Lower lobe of right lung (tissue), 2 donors: ENCODE data around the gene COTL1. TPM values are rescaled to one million over a fixed set of nuclear protein-coding genes. Genes with fewer than 3 reads are reported as not detected.

Source experiments
- ATAC-seq, 2 donors: fragments of 200-7000 bp; cut with Tn5 transposase; one replicate each; pipeline ENCODE4 v1.9.1; 2020 to 2022; ENCODE audit warnings: mild to moderate bottlenecking in 2 of 2, moderate library complexity in 2 of 2
- DNase-seq: peaks from one replicate; pipeline ENCODE4 v3.0.0-alpha.2; 2020
- H3K27ac ChIP-seq: fragments of 200-600 bp; one replicate; pipeline ENCODE4 v1.8.0; 2022
- H3K27me3 ChIP-seq: fragments of 200-600 bp; one replicate; pipeline ENCODE4 v1.8.0; 2022; ENCODE audit warnings: low read depth
- H3K36me3 ChIP-seq: fragments of 200-600 bp; one replicate; pipeline ENCODE4 v1.8.0; 2022; ENCODE audit warnings: mild to moderate bottlenecking
- H3K4me1 ChIP-seq: fragments of 200-600 bp; one replicate; pipeline ENCODE4 v1.8.0; 2022
- H3K4me3 ChIP-seq: fragments of 200-600 bp; one replicate; pipeline ENCODE4 v1.8.0; 2022; ENCODE audit warnings: mild to moderate bottlenecking
- H3K9me3 ChIP-seq: fragments of 200-600 bp; one replicate; pipeline ENCODE4 v1.8.0; 2022
- intact Hi-C: fragments of 100-400 bp; cut with DNase I; formaldehyde crosslinking; loops from one replicate; pipeline ENCODE4 v1.11.0; 2022
- total RNA-seq: library from RNA; stranded (reverse); fragmentation: NEBNext Ultra II Directional; extraction: Animal tissue kit (Norgen Biotek cat#: 25700); gene quantifications from one replicate; pipeline ENCODE4 v1.2.1, GENCODE V29; 2021
- TF ChIP-seq, protein P1 (sequence below): fragments of 200-600 bp; IDR thresholded peaks from one replicate; pipeline ENCODE4 v1.8.0; 2022; ENCODE audit warnings: antibody characterized with exemption, mild to moderate bottlenecking
- donor health status: DM: no; HTN: yes; CAD: no; lungs with severe emphysema.

The COTL1 gene
- total RNA-seq, 1 donor from 2014 or later, result 221 TPM

GRCh38 chr16:84604477-84605013 is 13.3 kb downstream of the COTL1 start:
- peaks cover 84% of the 10 kb centered on the region for H3K4me1 ChIP-seq

GRCh38 chr16:84603940-84604339 is 13.9 kb downstream of the COTL1 start:
- intact Hi-C loops, result no loop called here
- DNase-seq (no peak), ATAC-seq (no peak)
- H3K36me3 ChIP-seq, result no peaks in the 10 kb centered on the region
- peaks cover 90% of the 10 kb centered on the region for H3K4me1 ChIP-seq
- H3K27ac ChIP-seq, result peak overlapping the region; percentile 82
- TF ChIP-seq, protein P1, sequence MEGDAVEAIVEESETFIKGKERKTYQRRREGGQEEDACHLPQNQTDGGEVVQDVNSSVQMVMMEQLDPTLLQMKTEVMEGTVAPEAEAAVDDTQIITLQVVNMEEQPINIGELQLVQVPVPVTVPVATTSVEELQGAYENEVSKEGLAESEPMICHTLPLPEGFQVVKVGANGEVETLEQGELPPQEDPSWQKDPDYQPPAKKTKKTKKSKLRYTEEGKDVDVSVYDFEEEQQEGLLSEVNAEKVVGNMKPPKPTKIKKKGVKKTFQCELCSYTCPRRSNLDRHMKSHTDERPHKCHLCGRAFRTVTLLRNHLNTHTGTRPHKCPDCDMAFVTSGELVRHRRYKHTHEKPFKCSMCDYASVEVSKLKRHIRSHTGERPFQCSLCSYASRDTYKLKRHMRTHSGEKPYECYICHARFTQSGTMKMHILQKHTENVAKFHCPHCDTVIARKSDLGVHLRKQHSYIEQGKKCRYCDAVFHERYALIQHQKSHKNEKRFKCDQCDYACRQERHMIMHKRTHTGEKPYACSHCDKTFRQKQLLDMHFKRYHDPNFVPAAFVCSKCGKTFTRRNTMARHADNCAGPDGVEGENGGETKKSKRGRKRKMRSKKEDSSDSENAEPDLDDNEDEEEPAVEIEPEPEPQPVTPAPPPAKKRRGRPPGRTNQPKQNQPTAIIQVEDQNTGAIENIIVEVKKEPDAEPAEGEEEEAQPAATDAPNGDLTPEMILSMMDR, result no peak
- peaks cover 3% of the 10 kb centered on the region for H3K9me3 ChIP-seq
- H3K27me3 ChIP-seq, result no peaks in the 10 kb centered on the region
- H3K4me3 ChIP-seq, result no peak overlapping the region

More at GRCh38 chr16:84604477-84605013, 13.3 kb downstream of the COTL1 start:
- Histone ChIP-seq H3K4me3 (no peak overlapping the region), H3K27me3 (no peaks in the 10 kb centered on the region), H3K27ac (no peak overlapping the region), H3K36me3 (no peaks in the 10 kb centered on the region), H3K9me3 (peaks cover 3% of the 10 kb centered on the region)
- TF ChIP-seq, protein P1, result no peak
- ATAC-seq (no peak), DNase-seq (no peak)
- intact Hi-C loops, result no loop called here

- intact Hi-C loops, result no loop called here
- peaks cover 3% of the 10 kb centered on the region for H3K9me3 ChIP-seq
- no peaks in the 10 kb centered on the region for H3K27me3 ChIP-seq
- ATAC-seq (peak; percentile 48 to 63), DNase-seq (peak; percentile 85)
- TF ChIP-seq, protein P1, result no peak
- peaks cover 90% of the 10 kb centered on the region for H3K4me1 ChIP-seq
- H3K27ac ChIP-seq, result peak overlapping the region; percentile 82
- H3K36me3 ChIP-seq, result no peaks in the 10 kb centered on the region
- H3K4me3 ChIP-seq, result peak overlapping the region; percentile 14
Observed at GRCh38 chr16:84603140-84603816, 14.6 kb downstream of the COTL1 start.

- H3K36me3 ChIP-seq, result no peaks in the 10 kb centered on the region
- H3K27ac ChIP-seq, result peak overlapping the region; percentile 82
- TF ChIP-seq, protein P1, result no peak
- peaks cover 3% of the 10 kb centered on the region for H3K9me3 ChIP-seq
- DNase-seq (no peak), ATAC-seq (peak; percentile 50 to 55)
- peak overlapping the region; percentile 32 for H3K4me3 ChIP-seq
- intact Hi-C loops, result no loop called here
- H3K27me3 ChIP-seq, result no peaks in the 10 kb centered on the region
- peaks cover 88% of the 10 kb centered on the region for H3K4me1 ChIP-seq
Observed at GRCh38 chr16:84600343-84601229, 17.3 kb downstream of the COTL1 start.

DNA sequence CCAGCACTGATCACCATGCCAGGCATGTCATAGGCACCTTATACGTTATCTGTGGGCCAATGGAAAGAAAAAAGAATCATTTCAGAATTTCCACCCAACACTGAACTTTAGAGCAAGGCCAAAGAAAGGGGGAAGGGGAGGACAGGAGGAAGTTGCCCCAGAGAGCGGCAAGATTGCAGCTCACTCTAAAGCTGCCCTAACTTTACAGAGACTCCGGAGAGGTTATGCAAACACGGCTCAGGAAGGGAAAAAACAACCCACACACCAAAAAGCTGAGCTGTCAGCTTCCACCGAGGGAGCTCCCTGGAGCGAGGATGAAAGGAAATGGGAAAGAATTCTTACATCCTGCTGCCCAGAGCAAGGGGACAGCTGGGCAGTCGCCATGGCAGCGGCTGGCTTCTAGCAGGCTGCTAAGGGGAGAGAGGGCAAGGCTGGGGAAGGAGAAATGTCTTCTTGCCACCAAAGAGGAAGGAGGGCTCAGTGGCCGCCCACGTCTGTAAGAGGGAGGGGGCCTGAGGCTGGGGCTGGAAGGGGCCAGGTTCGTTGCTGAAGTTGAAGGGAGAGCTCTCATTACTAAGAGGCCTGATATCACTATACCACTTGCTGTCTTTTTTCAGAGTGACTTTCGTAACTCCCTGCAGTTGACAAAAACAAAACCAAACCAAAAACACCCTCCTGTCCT is 18.2 kb downstream of the COTL1 start:
- DNase-seq (peak; percentile 89), ATAC-seq (peak; percentile 72 to 74)
- Histone ChIP-seq H3K27ac (peak overlapping the region; percentile 82), H3K27me3 (no peaks in the 10 kb centered on the region), H3K4me3 (peak overlapping the region; percentile 32), H3K4me1 (peaks cover 88% of the 10 kb centered on the region), H3K36me3 (no peaks in the 10 kb centered on the region), H3K9me3 (no peaks in the 10 kb centered on the region)
- TF ChIP-seq, protein P1, result no peak
- intact Hi-C loops, result no loop called here
